Fibroblast of lung (primary cell): ENCODE results near the gene NR4A2. TPM values are rescaled to one million over a fixed set of nuclear protein-coding genes. Genes with fewer than 3 reads are reported as not detected.

Experiments used
- DNase-seq, 2 donors: peaks; one replicate each; pipeline versions ENCODE4 v3.0.0 to v3.0.0-alpha.2; 2010; ENCODE audit warnings: low read depth in 2 of 2
- H2AFZ ChIP-seq: 2 replicates; pipeline ENCODE4 v1.5.1; 2012; ENCODE audit warnings: low read length, control low read depth, inconsistent platforms
- H3K27ac ChIP-seq: 2 replicates; pipeline ENCODE4 v1.5.1; 2011; ENCODE audit warnings: low read length, control low read depth; ENCODE audit not compliant: insufficient read depth
- H3K27me3 ChIP-seq: 2 replicates; pipeline ENCODE4 v1.5.1; 2011; ENCODE audit warnings: mild to moderate bottlenecking, low read length; ENCODE audit not compliant: control insufficient read depth, insufficient read depth
- H3K36me3 ChIP-seq: 2 replicates; pipeline ENCODE4 v1.5.1; 2011; ENCODE audit warnings: low read length; ENCODE audit not compliant: control insufficient read depth, insufficient read depth
- H3K4me1 ChIP-seq: 2 replicates; pipeline ENCODE4 v1.5.1; 2011; ENCODE audit warnings: low read length; ENCODE audit not compliant: control insufficient read depth, insufficient read depth; ENCODE audit errors: extremely low read depth
- H3K4me2 ChIP-seq: 2 replicates; pipeline ENCODE4 v1.5.1; 2011; ENCODE audit warnings: low read length, control low read depth; ENCODE audit not compliant: insufficient read depth; ENCODE audit errors: extremely low read depth
- H3K4me3 ChIP-seq, 4 experiments: fragments of 200-600 bp in 1 of 4; sonication (generic) in 1 of 4; replicated peaks in 1 of 4; 2 replicates each; pipeline ENCODE4 v1.5.1; 2011 to 2016; ENCODE audit warnings: low read length in 4 of 4, low read depth in 3 of 4, mild to moderate bottlenecking in 3 of 4, control low read depth in 2 of 4, inconsistent platforms in 1 of 4, mixed read lengths in 1 of 4; ENCODE audit not compliant: insufficient read depth in 1 of 4; ENCODE audit errors: control extremely low read depth in 1 of 4
- H3K79me2 ChIP-seq: 2 replicates; pipeline ENCODE4 v1.5.1; 2012; ENCODE audit warnings: mild to moderate bottlenecking, low read length, inconsistent platforms; ENCODE audit not compliant: control insufficient read depth, insufficient read depth
- H3K9ac ChIP-seq: 2 replicates; pipeline ENCODE4 v1.5.1; 2011; ENCODE audit warnings: mild to moderate bottlenecking, low read length, control low read depth; ENCODE audit not compliant: insufficient read depth
- H3K9me3 ChIP-seq: 2 replicates; pipeline ENCODE4 v1.5.1; 2012; ENCODE audit warnings: low read depth, low read length; ENCODE audit not compliant: control insufficient read depth, insufficient read depth
- H4K20me1 ChIP-seq: 2 replicates; pipeline ENCODE4 v1.5.1; 2011; ENCODE audit warnings: low read length; ENCODE audit not compliant: control insufficient read depth, insufficient read depth; ENCODE audit errors: extremely low read depth
- EZH2 ChIP-seq: IDR thresholded peaks from 2 replicates; pipeline ENCODE4 v1.5.1; 2012; ENCODE audit warnings: low read length, control low read depth, mild to moderate bottlenecking; ENCODE audit errors: missing control alignments
- polyA minus RNA-seq: library from RNA; depleted of rRNA, polyadenylated mRNA; stranded (reverse); fragments of >200 nt; gene quantifications from 2 replicates; pipeline ENCODE4 v1.2.3, GENCODE V29; 2011; ENCODE audit warnings: low replicate concordance
- polyA plus RNA-seq, 2 donors: library from polyadenylated mRNA; depleted of rRNA in 1 of 2; stranded (reverse) in 1 of 2; unstranded in 1 of 2; fragments of >200 nt; gene quantifications; 2 replicates each; pipeline ENCODE4 v1.2.1, GENCODE V29; 2011 to 2012; ENCODE audit warnings: missing spikeins in 1 of 2
- total RNA-seq: library from RNA; depleted of rRNA; stranded (reverse); fragments of >200 nt; gene quantifications from 2 replicates; pipeline ENCODE4 v1.2.1, GENCODE V29; 2014
- TF ChIP-seq, protein P1 (sequence below), 2 donors: IDR thresholded peaks in 1 of 2; conservative IDR thresholded peaks in 1 of 2; 1 replicate in 1 of 2; 2 replicates in 1 of 2; pipeline ENCODE4 v1.5.1; 2011 to 2012; ENCODE audit warnings: low read length in 2 of 2, control low read depth in 1 of 2, inconsistent platforms in 1 of 2, low read depth in 1 of 2, mild to moderate bottlenecking in 1 of 2

Gene NR4A2
- total RNA-seq (0.17 and 0.26 TPM in 2 replicates), polyA plus RNA-seq (0.62 and 1.4 TPM in 2 replicates), polyA minus RNA-seq (4.1 and 8.5 TPM in 2 replicates)
- 0.94 and 1.3 TPM in 2 replicates for polyA plus RNA-seq (2012)

DNA sequence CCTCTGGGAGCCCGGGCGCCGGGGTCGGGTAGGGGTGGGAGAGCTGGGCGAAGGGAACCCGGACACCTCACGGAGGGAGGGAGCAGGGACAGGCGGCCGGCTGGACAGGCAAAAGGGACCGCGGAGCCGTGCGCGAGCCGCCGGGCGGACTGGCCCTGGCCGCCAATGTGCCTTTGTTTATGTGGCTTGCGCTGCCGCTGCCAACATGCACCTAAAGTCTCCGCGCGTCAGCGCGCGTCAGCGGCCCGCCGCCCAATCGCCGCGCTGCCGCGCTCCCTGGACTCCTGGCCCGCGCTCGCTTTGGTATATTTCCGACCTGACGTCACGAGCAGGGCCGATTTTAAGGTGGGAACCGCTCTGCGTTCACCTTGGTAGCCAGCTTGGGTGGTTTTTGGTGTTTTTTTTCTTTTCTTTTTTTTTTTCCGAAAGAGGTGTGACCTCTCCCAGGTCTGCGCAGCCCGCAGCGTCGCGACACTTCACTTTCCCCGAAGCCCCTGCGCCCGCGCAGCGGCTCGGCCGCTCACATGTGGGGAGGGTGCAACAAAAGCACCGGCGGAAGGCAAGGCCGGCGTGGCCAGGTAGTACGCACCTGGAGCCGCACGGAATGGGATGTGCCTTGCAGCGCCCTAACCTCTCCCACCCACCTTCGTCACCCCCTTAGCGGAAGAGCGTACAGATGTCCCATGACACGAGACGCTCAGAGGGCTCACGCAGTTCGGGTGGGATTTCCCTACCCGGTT is at the start of gene NR4A2:
TSS of gene NR4A2 (minus strand) at position 188 of the 740 bp plus-strand sequence. CDS start 2,535 bp downstream, outside the sequence.
- Histone ChIP-seq H3K27me3 (no peaks in the 10 kb centered on the region), H3K9ac (peak within 1 kb of the TSS; percentile 98), H3K9me3 (no peaks in the 10 kb centered on the region), H3K27ac (peak within 1 kb of the TSS; percentile 100), H3K36me3 (no peaks in the 10 kb centered on the region), H3K4me2 (peak within 1 kb of the TSS; percentile 99), H3K4me1 (peaks cover 4% of the 10 kb centered on the region), H4K20me1 (no peaks in the 10 kb centered on the region), H3K79me2 (no peaks in the 10 kb centered on the region), H2AFZ (peak within 1 kb of the TSS; percentile 60), H3K4me3 (peak within 1 kb of the TSS; percentile 55 to 76 (median 64))
- DNase-seq, result peak; percentile 88 to 92
- TF ChIP-seq EZH2, result no peak
- TF ChIP-seq, protein P1, sequence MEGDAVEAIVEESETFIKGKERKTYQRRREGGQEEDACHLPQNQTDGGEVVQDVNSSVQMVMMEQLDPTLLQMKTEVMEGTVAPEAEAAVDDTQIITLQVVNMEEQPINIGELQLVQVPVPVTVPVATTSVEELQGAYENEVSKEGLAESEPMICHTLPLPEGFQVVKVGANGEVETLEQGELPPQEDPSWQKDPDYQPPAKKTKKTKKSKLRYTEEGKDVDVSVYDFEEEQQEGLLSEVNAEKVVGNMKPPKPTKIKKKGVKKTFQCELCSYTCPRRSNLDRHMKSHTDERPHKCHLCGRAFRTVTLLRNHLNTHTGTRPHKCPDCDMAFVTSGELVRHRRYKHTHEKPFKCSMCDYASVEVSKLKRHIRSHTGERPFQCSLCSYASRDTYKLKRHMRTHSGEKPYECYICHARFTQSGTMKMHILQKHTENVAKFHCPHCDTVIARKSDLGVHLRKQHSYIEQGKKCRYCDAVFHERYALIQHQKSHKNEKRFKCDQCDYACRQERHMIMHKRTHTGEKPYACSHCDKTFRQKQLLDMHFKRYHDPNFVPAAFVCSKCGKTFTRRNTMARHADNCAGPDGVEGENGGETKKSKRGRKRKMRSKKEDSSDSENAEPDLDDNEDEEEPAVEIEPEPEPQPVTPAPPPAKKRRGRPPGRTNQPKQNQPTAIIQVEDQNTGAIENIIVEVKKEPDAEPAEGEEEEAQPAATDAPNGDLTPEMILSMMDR (conservative IDR thresholded peaks at IDR 0.05 in 1 of 2, IDR thresholded peaks at IDR 0.05 in 1 of 2; ENCODE audit: low read depth in 1 of 2, low read length in 2 of 2), result no peak

DNA sequence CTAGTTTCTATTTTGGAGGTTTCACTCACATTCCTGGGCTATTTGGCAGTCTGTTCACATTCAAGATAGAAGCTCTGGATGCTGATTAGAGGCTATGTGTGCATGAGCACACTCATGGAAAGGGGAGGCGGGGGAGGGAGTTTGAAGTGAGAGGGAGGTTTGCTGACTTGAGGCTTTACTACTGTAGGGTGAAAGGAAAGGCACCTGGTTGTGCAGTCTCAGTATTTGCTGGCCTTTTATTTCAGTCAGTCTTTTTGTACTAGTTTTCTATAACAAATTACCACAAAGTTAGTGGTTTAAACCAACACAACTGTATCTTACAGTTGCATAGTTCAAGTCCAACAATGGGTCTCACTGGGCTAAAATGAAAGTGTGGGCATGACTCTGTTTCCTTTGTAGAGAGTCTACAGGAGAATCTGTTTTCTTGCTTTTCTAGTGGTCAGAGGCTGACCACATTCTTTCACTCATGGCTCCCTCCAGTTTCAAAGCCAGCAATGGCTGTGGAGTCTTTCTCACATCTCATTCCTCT is 47.7 kb upstream of the NR4A2 start:
- no peak overlapping the region for H3K9ac ChIP-seq
- no peak overlapping the region for H3K27ac ChIP-seq
- H3K79me2 ChIP-seq, result no peaks in the 10 kb centered on the region
- H4K20me1 ChIP-seq, result no peaks in the 10 kb centered on the region
- no peak for TF ChIP-seq EZH2
- no peak overlapping the region for H2AFZ ChIP-seq
- peak in 1 of 2 donors; percentile 45 for DNase-seq
- H3K27me3 ChIP-seq, result no peaks in the 10 kb centered on the region
- H3K9me3 ChIP-seq, result no peaks in the 10 kb centered on the region
- no peak overlapping the region for H3K4me3 ChIP-seq
- H3K4me1 ChIP-seq, result no peaks in the 10 kb centered on the region
- no peaks in the 10 kb centered on the region for H3K36me3 ChIP-seq
- H3K4me2 ChIP-seq, result no peak overlapping the region

DNA sequence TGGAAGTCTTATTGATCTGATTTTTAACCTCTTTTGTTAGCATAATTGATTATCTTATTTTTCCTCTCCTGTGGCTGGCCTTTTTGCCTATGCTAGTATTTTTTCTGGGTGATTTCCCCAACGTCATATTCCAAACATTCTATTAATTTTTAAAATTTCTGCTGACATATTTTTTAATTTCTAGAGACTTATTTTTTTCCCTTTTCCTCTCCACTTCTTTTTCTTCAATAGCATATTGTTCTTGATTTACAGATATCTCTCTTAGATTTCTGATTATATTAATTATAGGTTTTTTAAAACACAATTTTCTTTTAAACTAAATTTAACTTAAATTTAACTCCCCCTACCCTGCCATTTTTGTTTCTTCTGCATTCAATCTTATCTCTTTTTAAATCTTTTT is 47.2 kb upstream of the NR4A2 start:
- H3K4me3 ChIP-seq, result no peak overlapping the region
- H4K20me1 ChIP-seq, result no peaks in the 10 kb centered on the region
- H3K27ac ChIP-seq, result no peak overlapping the region
- no peak overlapping the region for H2AFZ ChIP-seq
- H3K79me2 ChIP-seq, result no peaks in the 10 kb centered on the region
- H3K36me3 ChIP-seq, result no peaks in the 10 kb centered on the region
- H3K4me2 ChIP-seq, result no peak overlapping the region
- H3K9ac ChIP-seq, result no peak overlapping the region
- no peak for DNase-seq
- H3K4me1 ChIP-seq, result no peaks in the 10 kb centered on the region
- no peak for TF ChIP-seq EZH2
- TF ChIP-seq, protein P1 (conservative IDR thresholded peaks at IDR 0.05 in 1 of 2, IDR thresholded peaks at IDR 0.05 in 1 of 2; ENCODE audit: low read depth in 1 of 2, low read length in 2 of 2), result no peak
- no peaks in the 10 kb centered on the region for H3K27me3 ChIP-seq
- no peaks in the 10 kb centered on the region for H3K9me3 ChIP-seq
